DMS53 (cell line): ENCODE results near the gene CTNNAL1.
A peak's percentile ranks its signal among the peaks of the same experiment; 100 is the strongest.

Experiments
- DNase-seq: peaks from one replicate; lab custom pipeline; 2025; lab: John Stamatoyannopoulos, UW

Gene CTNNAL1

GRCh38 chr9:109026306-109026705 lies 13.0 kb upstream of the CTNNAL1 start:
- DNase-seq = no peak

GRCh38 chr9:109022873-109023272 lies 9.6 kb upstream of the CTNNAL1 start:
- DNase-seq = no peak

- DNase-seq = no peak
These were observed 7.5 kb upstream of the CTNNAL1 start for GRCh38 chr9:109020581-109021511.

GRCh38 chr9:109020113-109020512 lies 6.8 kb upstream of the CTNNAL1 start:
- no peak for DNase-seq

GRCh38 chr9:109019420-109019819 lies 6.1 kb upstream of the CTNNAL1 start:
- no peak for DNase-seq

- DNase-seq = no peak
These were observed 4.2 kb upstream of the CTNNAL1 start for GRCh38 chr9:109017493-109017892.

GRCh38 chr9:109017061-109017460 lies 3.8 kb upstream of the CTNNAL1 start:
- DNase-seq = no peak

GRCh38 chr9:109016132-109016531 lies 2.8 kb upstream of the CTNNAL1 start:
- no peak for DNase-seq

GRCh38 chr9:109014608-109015280 lies 1.4 kb upstream of the CTNNAL1 start:
- DNase-seq = peak; percentile 18

GRCh38 chr9:109013679-109014607 lies 644 bp upstream of the CTNNAL1 start:
- DNase-seq = no peak

GRCh38 chr9:109012009-109012875 lies 1.1 kb downstream of the CTNNAL1 start:
- DNase-seq = peak; percentile 73

- DNase-seq = no peak
These were observed 2.0 kb downstream of the CTNNAL1 start for GRCh38 chr9:109011231-109011671.

GRCh38 chr9:109010746-109011145 lies 2.6 kb downstream of the CTNNAL1 start:
- DNase-seq = peak; percentile 78

GRCh38 chr9:109005678-109006077 lies 7.6 kb downstream of the CTNNAL1 start:
- DNase-seq = no peak

GRCh38 chr9:109003116-109003515 lies 10.2 kb downstream of the CTNNAL1 start:
- DNase-seq = no peak

GRCh38 chr9:109002141-109002540 lies 11.2 kb downstream of the CTNNAL1 start:
- DNase-seq = no peak

- DNase-seq = no peak
These were observed 12.0 kb downstream of the CTNNAL1 start for GRCh38 chr9:109001275-109001676.

- no peak for DNase-seq
These were observed 16.2 kb downstream of the CTNNAL1 start for GRCh38 chr9:108997112-108997511.

GRCh38 chr9:108996643-108997042 lies 16.7 kb downstream of the CTNNAL1 start:
- peak; percentile 10 for DNase-seq

- DNase-seq = no peak
These were observed 18.6 kb downstream of the CTNNAL1 start for GRCh38 chr9:108994695-108995094.

GRCh38 chr9:108991479-108991878 lies 21.8 kb downstream of the CTNNAL1 start:
- DNase-seq = no peak
